ENCODE results near the gene GPM6B. TPM values are rescaled to one million over a fixed set of nuclear protein-coding genes. Genes with fewer than 3 reads are reported as not detected.
"Not testable (repeated sequence)": the region's sequence is repeated elsewhere in the genome, so short reads cannot be mapped to it uniquely, and the experiment has no call there.

GPM6B gene
- total RNA-seq, 2 experiments from 2014 or later, result not detected

GRCh38 chrX:13741695-13742094 is 75.2 kb downstream of the GPM6B start:
- Mint-ChIP-seq H3K4me3 (no peak overlapping the region), H3K4me1 (ENCODE audit: low read depth) (peaks cover 34% of the 10 kb centered on the region), H3K27me3 (no peaks in the 10 kb centered on the region), H3K9me3 (no peaks in the 10 kb centered on the region), H3K36me3 (ENCODE audit: low read depth) (peaks cover 19% of the 10 kb centered on the region), H3K27ac (peak overlapping the region; percentile 77)
- ChIA-PET CTCF (no interaction called here), POLR2A (interaction anchor here (0.6 kb wide), 1 partner anchor 28 kb away, joined by 3 read pairs; no protein-coding TSS in a partner anchor)
- no peak for DNase-seq
- TF ChIP-seq, protein P1, sequence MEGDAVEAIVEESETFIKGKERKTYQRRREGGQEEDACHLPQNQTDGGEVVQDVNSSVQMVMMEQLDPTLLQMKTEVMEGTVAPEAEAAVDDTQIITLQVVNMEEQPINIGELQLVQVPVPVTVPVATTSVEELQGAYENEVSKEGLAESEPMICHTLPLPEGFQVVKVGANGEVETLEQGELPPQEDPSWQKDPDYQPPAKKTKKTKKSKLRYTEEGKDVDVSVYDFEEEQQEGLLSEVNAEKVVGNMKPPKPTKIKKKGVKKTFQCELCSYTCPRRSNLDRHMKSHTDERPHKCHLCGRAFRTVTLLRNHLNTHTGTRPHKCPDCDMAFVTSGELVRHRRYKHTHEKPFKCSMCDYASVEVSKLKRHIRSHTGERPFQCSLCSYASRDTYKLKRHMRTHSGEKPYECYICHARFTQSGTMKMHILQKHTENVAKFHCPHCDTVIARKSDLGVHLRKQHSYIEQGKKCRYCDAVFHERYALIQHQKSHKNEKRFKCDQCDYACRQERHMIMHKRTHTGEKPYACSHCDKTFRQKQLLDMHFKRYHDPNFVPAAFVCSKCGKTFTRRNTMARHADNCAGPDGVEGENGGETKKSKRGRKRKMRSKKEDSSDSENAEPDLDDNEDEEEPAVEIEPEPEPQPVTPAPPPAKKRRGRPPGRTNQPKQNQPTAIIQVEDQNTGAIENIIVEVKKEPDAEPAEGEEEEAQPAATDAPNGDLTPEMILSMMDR (IDR thresholded peaks at IDR 0.05), result no peak
- ATAC-seq, result no peak
- intact Hi-C loops (cut with micrococcal nuclease), result no loop called here

DNA sequence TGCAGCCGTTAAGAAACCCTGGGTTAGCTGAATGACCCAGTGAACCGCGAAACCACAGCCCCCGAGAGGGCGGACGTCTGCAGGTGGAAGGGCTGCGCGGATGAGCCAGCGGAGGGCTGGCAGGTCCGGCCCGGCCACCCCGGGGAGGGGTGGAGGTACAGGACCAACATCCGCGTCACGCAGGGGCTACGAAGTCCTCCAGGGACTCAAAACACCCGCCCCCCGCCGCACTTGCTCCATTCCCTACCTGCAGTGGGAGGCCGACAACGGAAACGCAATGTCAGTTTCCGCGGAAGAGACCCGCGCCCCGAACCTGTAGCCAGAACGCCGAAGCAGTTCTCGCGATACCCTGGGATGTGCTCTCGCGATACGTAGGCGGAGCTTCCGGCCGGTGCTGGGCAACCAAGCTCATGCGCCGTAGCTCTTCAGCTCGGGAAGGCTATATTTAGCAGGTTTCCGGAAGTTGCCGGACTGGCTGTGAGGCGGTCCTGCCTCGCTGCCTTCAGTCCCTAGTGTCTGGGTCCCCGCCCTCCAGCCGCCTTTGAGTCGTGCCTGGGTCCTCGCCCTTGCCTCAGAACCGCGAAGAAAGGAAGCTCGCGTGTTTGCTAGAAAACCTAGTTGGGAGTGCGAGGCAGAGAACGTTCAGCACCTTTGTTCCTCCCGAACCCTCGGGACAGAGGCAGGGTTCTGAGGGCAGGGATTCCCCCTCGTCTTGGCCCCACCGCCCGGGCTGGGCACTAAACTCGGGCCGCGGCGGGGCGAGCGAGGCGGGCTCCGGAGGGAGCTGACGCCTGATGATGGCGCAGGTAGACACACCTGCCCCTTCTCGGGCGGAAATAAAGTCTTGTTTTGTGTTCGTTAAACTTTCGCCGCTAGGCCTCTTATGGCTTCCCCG is 82.4 kb downstream of the GPM6B start, which contains the start of the genes OFD1 and TRAPPC2:
OFD1 (plus strand) TSS at position 471 of the 895 bp plus-strand sequence; CDS start at position 795, 324 bp downstream.
TRAPPC2 (minus strand) TSS at position 343 of the 895 bp plus-strand sequence. CDS start 14,657 bp downstream, outside the sequence.
- H3K9me3 Mint-ChIP-seq, result peaks cover 1% of the 10 kb centered on the region
- ChIA-PET CTCF (interaction anchor here (0.8 to 2.5 kb wide), 6 partner anchors 12 to 298 kb away, joined by 3 to 9 read pairs (median 4); no protein-coding TSS in a partner anchor), POLR2A (interaction anchor here (0.8 to 2.7 kb wide), 12 partner anchors 8 to 760 kb away, joined by 3 to 12 read pairs (median 4); partner anchors contain the start of genes GEMIN8, RAB9A and TMSB4X)
- TF ChIP-seq, protein P1 (IDR thresholded peaks at IDR 0.05), result no peak
- H3K27ac Mint-ChIP-seq, result peak within 1 kb of the TSS; percentile 94
- intact Hi-C loops (cut with micrococcal nuclease), result loop anchor here (10.0 kb wide), 2 partner anchors 50 to 80 kb away; partner anchors contain the start of genes RAB9A and TCEANC
- ATAC-seq, result peak; percentile 95
- no peaks in the 10 kb centered on the region for H3K27me3 Mint-ChIP-seq
- peaks cover 39% of the 10 kb centered on the region for H3K4me1 Mint-ChIP-seq (ENCODE audit: low read depth)
- H3K36me3 Mint-ChIP-seq (ENCODE audit: low read depth), result peaks cover 38% of the 10 kb centered on the region
- H3K4me3 Mint-ChIP-seq, result peak within 1 kb of the TSS; percentile 88
- peak; percentile 93 for DNase-seq

DNA sequence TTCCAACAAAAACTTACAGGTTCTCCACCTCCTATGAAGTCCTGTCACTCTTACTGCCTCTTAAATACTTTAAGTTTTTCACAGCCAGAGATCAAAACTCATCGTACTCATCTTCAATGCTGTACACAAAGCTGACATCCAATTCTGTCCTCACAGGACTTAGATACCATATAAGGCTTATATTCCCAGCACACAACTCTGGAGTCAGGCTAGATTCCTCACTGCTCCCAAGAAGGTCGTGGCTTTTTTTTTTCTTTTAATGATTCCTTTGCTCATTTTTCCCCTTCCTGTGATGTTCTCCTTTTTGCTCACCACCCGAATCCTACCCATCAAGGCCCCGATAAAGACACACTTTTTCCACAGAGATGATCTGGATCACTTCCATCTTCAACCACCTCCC is 83.4 kb downstream of the GPM6B start:
- no peak for ATAC-seq
- H3K27ac Mint-ChIP-seq, result peak overlapping the region; percentile 94
- H3K27me3 Mint-ChIP-seq, result no peaks in the 10 kb centered on the region
- peaks cover 46% of the 10 kb centered on the region for H3K4me1 Mint-ChIP-seq (ENCODE audit: low read depth)
- peaks cover 46% of the 10 kb centered on the region for H3K36me3 Mint-ChIP-seq (ENCODE audit: low read depth)
- TF ChIP-seq, protein P1 (IDR thresholded peaks at IDR 0.05), result no peak
- CTCF ChIA-PET, result interaction anchor here (1.3 to 1.6 kb wide), 2 partner anchors 16 to 48 kb away, joined by 4 to 9 read pairs; no protein-coding TSS in a partner anchor
- intact Hi-C loops (cut with micrococcal nuclease), result loop anchor here (10.0 kb wide), 2 partner anchors 49 to 79 kb away; partner anchors contain the start of genes RAB9A and TCEANC
- peak overlapping the region; percentile 88 for H3K4me3 Mint-ChIP-seq
- no peak for DNase-seq
- POLR2A ChIA-PET, result interaction anchor here (0.9 to 2.7 kb wide), 7 partner anchors 8 to 294 kb away, joined by 3 to 12 read pairs (median 4); partner anchors contain the start of gene RAB9A
- peaks cover 1% of the 10 kb centered on the region for H3K9me3 Mint-ChIP-seq

- peaks cover 52% of the 10 kb centered on the region for H3K4me1 Mint-ChIP-seq (ENCODE audit: low read depth)
- H3K9me3 Mint-ChIP-seq, result peaks cover 3% of the 10 kb centered on the region
- H3K4me3 Mint-ChIP-seq, result peak overlapping the region; percentile 4
- ChIA-PET CTCF (no interaction called here), POLR2A (interaction anchor here (0.9 kb wide), 1 partner anchor 44 kb away, joined by 3 read pairs; the partner anchor contains the start of gene RAB9A)
- peak overlapping the region; percentile 40 for H3K27ac Mint-ChIP-seq
- no peaks in the 10 kb centered on the region for H3K27me3 Mint-ChIP-seq
- ATAC-seq (no peak), DNase-seq (no peak)
- peaks cover 57% of the 10 kb centered on the region for H3K36me3 Mint-ChIP-seq (ENCODE audit: low read depth)
- TF ChIP-seq, protein P1 (IDR thresholded peaks at IDR 0.05), result no peak
- intact Hi-C loops (cut with micrococcal nuclease), result loop anchor here (10.0 kb wide), 2 partner anchors 48 to 78 kb away; partner anchors contain the start of genes RAB9A and TCEANC
Observed at GRCh38 chrX:13732246-13733067, 84.4 kb downstream of the GPM6B start.

GRCh38 chrX:13730523-13730922 is 86.4 kb downstream of the GPM6B start:
- intact Hi-C loops (cut with micrococcal nuclease), result loop anchor here (10.0 kb wide), 2 partner anchors 46 to 76 kb away; partner anchors contain the start of genes RAB9A and TCEANC
- CTCF ChIA-PET, ATAC-seq, H3K4me3 Mint-ChIP-seq, DNase-seq, H3K27ac Mint-ChIP-seq, H3K27me3 Mint-ChIP-seq, H3K9me3 Mint-ChIP-seq: not testable (repeated sequence)
- POLR2A ChIA-PET, result interaction anchor here (0.7 kb wide), 1 partner anchor 299 kb away, joined by 3 read pairs; the partner anchor contains the start of gene GEMIN8
- Mint-ChIP-seq H3K36me3 (ENCODE audit: low read depth) (peaks cover 72% of the 10 kb centered on the region), H3K4me1 (ENCODE audit: low read depth) (peaks cover 63% of the 10 kb centered on the region)

DNA sequence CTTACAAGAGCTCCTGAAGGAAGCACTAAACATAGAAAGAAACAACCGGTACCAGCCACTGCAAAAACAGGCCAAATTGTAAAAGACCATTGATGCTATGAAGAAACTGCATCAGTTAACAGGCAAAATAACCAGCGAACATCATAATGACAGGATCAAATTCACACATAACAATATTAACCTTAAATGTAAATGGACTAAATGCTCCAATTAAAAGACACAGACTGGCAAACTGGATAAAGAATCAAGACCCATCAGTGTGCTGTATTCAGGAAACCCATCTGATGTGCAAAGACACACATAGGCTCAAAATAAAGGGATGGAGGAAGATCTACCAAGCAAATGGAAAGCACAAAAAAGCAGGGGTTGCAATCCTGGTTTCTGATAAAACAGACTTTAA is 90.3 kb downstream of the GPM6B start:
- Mint-ChIP-seq H3K36me3 (ENCODE audit: low read depth) (peaks cover 77% of the 10 kb centered on the region), H3K4me1 (ENCODE audit: low read depth) (peaks cover 65% of the 10 kb centered on the region), H3K27ac (peak overlapping the region; percentile 80)
- H3K27me3 Mint-ChIP-seq; ATAC-seq; H3K9me3 Mint-ChIP-seq; H3K4me3 Mint-ChIP-seq; intact Hi-C loops (cut with micrococcal nuclease); POLR2A ChIA-PET; DNase-seq: not testable (repeated sequence)
- CTCF ChIA-PET, result interaction anchor here (1.8 kb wide), 1 partner anchor 10 kb away, joined by 4 read pairs; no protein-coding TSS in a partner anchor

DNA sequence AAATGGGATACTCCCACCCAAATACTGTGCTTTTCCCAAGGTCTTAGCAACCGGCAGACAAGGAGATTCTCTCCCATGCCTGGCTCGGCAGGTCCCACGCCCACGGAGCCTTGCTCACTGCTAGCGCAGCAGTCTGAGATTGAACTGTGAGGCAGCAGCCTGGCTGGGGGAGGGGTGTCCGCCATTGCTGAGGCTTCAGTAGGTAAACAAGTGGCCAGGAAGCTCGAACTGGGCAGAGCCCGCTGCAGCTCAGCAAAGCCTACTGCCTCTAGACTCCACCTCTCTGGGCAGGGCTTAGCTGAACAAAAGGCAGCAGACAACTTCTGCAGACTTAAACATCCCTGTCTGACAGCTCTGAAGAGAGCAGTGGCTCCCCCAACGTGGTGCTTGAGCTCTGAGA is 92.0 kb downstream of the GPM6B start:
- H3K9me3 Mint-ChIP-seq; H3K4me3 Mint-ChIP-seq; intact Hi-C loops (cut with micrococcal nuclease); ATAC-seq; H3K27me3 Mint-ChIP-seq; CTCF ChIA-PET: not testable (repeated sequence)
- DNase-seq, result peak; percentile 64
- peak overlapping the region; percentile 34 for H3K27ac Mint-ChIP-seq
- peaks cover 55% of the 10 kb centered on the region for H3K4me1 Mint-ChIP-seq (ENCODE audit: low read depth)
- H3K36me3 Mint-ChIP-seq (ENCODE audit: low read depth), result peaks cover 70% of the 10 kb centered on the region
- POLR2A ChIA-PET, result interaction anchor here (0.9 to 1.1 kb wide), 2 partner anchors 9 to 12 kb away, joined by 3 read pairs; partner anchors contain the start of genes OFD1 and TRAPPC2

Data from activated CD8-positive, alpha-beta T cell treated with anti-CD3 and anti-CD28 coated beads for 36 hours (primary cell).